Eye (tissue), 1 donor: ENCODE measurements around the gene GLB1L3.

ENCODE experiments used
- DNase-seq: peaks from one replicate; pipeline ENCODE4 v3.0.0-alpha.2; 2015

Gene GLB1L3

GRCh38 chr11:134365011-134365925 is 89.1 kb downstream of the GLB1L3 start:
- no peak for DNase-seq

GRCh38 chr11:134366254-134366653 is 90.1 kb downstream of the GLB1L3 start:
- no peak for DNase-seq

- no peak for DNase-seq
These were observed 91.6 kb downstream of the GLB1L3 start for GRCh38 chr11:134367781-134368180.
